RPMI8226 (cell line): ENCODE results near the gene GANC.
"Not testable (repeated sequence)": the region's sequence is repeated elsewhere in the genome, so short reads cannot be mapped to it uniquely, and the experiment has no call there.

Experiments used
- DNase-seq: peaks from one replicate; pipeline ENCODE4 v3.0.0-alpha.2; 2015

Gene GANC, protein sequence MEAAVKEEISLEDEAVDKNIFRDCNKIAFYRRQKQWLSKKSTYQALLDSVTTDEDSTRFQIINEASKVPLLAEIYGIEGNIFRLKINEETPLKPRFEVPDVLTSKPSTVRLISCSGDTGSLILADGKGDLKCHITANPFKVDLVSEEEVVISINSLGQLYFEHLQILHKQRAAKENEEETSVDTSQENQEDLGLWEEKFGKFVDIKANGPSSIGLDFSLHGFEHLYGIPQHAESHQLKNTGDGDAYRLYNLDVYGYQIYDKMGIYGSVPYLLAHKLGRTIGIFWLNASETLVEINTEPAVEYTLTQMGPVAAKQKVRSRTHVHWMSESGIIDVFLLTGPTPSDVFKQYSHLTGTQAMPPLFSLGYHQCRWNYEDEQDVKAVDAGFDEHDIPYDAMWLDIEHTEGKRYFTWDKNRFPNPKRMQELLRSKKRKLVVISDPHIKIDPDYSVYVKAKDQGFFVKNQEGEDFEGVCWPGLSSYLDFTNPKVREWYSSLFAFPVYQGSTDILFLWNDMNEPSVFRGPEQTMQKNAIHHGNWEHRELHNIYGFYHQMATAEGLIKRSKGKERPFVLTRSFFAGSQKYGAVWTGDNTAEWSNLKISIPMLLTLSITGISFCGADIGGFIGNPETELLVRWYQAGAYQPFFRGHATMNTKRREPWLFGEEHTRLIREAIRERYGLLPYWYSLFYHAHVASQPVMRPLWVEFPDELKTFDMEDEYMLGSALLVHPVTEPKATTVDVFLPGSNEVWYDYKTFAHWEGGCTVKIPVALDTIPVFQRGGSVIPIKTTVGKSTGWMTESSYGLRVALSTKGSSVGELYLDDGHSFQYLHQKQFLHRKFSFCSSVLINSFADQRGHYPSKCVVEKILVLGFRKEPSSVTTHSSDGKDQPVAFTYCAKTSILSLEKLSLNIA (N-terminal part only)

DNA sequence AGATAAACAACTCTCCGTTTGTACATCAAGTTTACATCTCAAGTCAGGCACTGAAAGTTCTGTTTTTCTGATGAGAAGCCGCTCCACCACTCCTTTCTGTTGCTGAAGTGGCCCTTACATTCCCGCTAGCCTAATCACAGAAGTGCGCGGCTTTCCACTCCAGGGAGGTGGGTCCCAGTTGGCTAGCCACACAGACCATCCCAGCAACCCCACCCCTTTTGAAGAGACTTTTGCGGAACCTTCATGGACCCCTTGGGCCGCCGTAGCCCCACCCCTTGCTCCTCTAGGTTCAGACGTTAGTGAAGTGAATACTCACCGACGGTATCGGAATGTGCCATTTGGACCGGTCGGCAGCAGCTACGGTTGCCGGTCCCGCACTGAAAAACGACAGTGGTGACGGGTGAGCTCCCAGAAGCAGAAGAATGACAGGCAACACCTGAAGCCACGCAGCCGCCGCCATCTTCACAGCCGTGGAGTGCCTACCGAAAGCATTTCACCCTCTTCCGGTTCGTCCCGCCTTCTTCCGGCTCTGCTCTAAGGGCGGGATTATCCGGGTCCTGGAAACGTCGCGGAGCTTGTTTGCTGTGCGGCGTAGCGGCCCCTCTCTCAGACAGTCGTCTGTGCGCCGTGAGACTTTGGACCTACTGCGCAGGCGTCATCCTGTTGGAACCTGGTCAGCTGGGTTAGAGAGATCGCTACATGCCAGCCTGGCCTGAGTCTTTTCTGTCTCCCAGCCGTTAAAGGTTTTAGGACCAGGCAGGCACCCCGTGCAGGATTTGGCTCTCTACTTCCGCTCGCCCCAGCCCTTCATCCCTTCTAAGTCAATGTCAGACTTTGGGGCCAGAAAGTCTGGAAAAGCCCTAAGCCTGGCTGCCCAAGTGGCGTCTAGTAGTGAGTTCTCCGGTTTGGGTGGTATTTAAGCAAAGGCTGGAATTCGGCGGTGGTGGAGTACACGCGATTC, at the start of gene GANC, which contains the start of gene TMEM87A:
Gene GANC (plus strand): TSS at position 263 of the 961 bp plus-strand sequence. CDS start 1,281 bp downstream, outside the sequence.
Gene TMEM87A (minus strand): TSS at position 495 of the 961 bp plus-strand sequence. CDS start 35 bp downstream, at position 460.
- DNase-seq, result peak; percentile 95

DNA sequence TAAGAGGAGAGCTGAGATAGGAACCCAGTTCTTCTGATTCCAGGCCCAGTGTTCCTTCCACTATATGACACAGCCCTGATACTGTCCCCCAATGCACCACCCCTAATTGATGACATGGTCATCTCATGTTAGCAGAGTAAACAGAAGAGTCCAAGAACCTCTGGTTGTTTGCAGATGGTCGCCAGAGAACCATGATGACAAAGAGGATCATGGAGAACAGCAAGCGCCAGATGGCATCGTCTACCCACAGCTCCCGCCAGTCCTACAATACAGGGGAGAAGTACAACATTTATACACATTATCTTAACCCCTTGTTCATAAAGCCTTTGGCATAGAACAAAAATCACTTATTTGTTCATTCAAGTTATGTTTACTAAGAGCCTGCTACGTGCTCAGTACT, 46.4 kb upstream of the GANC start:
- no peak for DNase-seq

DNA sequence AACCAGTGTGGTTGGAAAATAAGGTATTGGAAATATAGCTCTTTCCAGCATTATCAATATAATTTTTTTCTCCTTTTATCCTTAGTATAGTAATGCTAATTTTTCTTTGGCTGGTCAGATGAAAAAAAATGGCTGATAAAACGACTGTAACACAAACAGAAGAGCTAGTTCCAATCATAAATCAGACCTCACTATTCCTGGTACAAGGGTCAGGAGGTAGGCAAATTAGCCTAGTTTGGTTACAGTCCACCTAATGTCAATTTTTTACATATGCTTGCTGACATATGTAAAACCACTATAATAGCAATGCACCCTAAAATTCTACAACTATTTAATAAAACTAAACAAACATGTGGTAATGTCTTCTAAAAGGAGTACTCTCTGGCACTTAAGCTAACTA, 45.0 kb upstream of the GANC start:
- DNase-seq, result no peak

DNA sequence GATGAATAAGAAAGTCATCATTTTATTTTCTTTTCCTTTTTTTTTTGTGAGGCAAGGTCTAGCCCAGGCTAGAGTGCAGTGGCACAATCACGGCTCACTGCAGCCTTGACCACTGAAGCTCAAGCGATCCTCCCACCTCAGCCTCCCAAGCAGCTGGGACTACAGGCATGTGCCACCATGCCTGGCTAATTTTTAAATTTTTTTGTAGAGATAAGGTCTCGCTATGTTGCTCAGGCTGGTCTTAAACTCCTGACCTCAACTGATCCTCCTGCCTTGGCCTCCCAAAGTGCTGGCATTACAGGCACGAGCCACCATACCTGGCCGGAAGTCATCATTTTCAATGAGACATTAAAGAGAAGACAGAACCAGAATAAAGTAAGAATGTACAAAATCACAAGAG, 44.0 kb upstream of the GANC start:
- DNase-seq, result not testable (repeated sequence)

DNA sequence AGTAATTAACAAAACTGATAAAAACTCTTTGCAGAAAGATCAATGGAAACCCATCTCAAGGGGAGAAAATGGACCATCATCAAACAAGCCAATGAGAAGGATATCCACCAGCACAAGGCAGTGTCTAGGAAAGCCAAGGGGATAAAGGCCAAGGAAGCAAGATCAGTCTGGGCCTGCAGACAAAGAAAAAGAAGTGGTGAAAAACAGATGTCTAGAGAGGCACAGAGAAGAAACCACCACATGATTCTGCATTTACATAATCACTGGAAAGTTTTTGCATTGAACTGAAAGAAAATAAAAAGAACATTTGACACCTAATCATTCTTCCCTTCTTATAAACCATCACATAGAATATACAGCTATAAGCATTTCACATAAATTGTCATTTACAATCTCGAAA, 41.9 kb upstream of the GANC start:
- DNase-seq, result no peak

DNA sequence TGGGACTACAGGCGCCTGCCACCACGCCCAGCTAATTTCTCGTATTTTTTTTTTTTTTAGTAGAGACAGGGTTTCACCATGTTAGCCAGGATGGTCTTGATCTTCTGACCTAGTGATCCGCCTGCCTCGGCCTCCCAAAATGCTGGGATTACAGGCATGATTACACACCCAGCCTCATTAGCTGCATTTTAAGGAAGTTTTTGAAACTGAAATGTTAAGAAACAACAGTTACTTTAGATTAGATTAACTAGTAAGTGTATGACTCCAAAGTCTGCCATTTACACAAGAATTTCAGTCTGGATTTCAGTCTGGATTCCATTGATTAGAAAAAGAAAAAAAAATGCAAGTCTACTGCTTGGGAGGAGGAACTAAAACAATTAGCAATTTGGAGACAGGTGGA, 40.4 kb upstream of the GANC start:
- DNase-seq, result no peak

DNA sequence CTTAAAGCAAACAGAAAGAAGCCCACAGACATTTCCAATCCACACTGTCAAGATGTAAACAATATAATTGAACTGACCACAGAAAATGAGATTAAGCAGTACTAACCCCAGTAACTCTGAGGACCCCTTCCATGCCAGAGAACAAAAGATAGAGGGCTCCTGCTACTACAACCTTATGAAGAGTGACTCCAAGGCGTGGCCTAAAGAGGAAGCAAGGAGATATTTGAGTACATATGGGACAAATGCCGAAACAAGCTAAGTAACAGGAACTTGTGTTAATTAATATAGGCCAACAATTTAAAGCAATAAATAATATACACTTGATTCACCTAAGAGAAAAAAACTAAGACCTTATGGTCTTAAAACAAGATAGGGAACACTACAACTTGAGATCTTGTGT, 39.9 kb upstream of the GANC start:
- DNase-seq, result no peak

DNA sequence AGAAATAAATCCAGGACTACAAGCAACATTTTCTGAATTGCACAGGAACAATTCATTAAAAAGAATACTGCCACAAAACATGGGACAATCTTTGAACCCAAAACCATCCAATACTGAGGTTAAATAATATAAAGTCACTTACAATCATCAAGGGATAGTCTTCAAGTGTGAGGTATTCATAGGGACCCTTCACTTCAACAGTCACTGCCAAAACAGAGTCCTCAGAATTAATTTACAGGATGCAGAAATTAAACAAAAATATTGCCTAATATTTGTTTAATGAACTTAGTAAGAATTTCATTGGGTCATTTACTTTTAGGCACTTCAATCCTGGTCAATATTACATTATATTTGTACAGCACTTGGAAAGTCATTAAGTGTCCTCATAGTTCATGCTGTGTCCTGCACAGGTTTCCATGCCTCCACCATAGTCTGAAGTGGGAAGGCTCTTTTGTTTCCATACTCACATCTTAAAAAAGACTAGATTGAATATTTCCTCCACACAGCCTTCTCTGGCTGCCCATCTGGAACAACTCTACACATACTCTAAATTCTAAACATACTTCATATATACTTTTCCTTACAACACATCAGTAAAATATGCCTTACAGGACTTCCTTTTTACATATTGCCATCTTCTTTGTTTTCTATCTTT, 33.3 kb upstream of the GANC start:
- DNase-seq, result no peak

DNA sequence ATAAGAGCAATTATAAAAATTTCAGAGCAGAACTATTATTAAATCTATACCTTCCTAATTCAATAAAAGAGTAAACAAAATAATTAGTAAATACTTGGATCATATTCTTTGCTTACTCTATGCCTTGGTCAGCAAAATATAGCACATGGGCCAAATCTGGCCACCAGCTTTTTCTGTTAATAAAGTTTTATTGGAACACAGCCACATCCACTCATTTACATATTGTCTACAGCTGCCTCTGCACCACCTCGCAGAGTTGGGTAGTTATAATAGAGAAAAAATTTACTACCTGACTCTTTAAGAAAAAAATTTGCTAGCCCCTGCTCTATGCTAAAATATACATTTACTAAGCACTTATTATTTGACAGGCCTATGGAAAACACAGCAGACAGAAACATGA, 32.2 kb upstream of the GANC start:
- no peak for DNase-seq

DNA sequence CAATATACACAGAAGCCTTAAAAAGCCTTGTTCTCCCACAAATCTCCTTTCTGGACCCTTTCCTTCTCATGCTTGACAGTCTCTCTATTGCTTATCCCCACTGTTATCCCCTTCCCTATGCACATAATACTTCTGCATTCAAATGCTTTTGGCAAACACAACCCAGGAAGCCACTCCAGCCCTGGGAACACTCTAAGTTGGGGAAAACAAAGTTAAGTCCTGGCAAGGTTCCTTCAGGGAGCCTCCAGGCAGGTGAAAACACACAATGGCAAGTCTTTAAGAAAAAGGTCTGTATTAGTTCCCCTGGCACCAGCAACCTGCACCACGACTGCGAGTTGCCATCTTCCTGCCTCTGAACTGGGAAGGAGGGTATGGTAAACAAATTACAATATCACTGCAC, 19.7 kb upstream of the GANC start:
- DNase-seq, result no peak

DNA sequence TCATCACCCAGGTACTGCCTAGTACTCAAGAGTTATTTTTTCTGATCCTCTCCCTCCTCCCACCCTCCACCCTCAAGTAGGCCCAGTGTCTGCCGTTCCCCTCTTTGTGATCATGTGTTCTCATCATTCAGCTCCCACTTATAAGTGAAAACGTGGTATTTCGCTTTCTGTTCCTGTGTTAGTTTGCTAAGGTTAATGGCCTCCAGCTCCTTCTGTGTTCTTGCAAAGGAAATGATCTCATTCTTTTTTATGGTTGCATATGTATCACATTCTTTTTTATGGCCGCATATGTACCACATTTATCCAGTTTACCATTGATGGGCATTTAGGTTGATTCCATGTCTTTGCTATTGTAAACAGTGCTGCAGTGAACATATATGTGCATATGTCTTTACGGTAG, 8.2 kb upstream of the GANC start:
- DNase-seq, result no peak

DNA sequence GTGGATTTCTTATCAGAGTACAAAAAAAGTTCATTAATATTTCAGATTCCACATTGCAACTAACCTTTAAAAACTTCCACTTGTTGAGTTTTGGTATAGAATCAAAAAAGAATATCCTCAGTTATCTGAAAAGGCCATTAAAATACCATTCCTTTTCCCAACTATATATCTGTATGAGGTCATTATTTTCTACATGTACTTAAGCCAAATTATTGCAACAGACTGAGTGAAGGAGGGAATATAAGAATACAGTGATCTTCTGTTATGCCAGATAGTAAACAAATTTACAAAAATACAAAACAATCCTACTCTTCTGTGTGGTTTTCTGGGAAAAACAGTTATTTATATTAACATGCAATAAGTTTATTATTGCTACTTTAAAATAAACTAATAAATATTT, 5.7 kb upstream of the GANC start:
- DNase-seq, result no peak

DNA sequence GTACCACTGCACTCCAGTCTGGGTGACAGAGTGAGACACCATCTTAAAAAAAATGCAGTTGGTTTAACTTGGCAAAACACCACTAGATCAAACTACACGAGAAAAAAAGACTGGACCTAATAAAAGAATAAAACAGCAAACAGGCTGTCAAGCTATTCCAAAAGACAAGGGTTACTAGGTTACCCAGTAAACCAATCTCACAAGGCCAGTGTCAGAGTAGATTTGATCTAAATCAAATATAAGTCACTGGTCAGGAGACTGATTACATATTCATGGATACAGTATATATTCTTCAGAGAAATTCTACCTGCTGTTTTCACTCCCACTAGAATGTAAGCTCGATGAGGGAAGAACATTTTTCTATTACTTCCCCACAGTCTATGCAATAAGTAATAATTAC, 2.5 kb upstream of the GANC start:
- no peak for DNase-seq

DNA sequence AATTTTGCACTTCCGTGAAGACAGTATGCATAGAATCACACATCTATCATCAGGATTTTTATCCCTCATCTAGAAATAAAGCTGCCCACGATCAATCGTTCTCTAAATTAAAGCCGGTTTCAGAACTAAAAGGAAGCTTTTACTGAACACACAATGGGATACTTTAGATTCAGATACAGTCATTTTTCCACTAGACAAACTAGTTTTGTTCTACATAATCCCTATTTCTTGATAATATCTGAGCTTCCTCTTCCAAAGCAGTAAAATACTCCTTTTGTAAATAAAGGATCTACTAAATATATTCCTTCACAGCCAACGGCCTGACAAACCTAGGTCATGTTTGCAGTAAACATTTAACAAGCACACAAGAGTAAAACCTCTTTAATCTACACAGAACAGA, 2.0 kb upstream of the GANC start:
- no peak for DNase-seq

DNA sequence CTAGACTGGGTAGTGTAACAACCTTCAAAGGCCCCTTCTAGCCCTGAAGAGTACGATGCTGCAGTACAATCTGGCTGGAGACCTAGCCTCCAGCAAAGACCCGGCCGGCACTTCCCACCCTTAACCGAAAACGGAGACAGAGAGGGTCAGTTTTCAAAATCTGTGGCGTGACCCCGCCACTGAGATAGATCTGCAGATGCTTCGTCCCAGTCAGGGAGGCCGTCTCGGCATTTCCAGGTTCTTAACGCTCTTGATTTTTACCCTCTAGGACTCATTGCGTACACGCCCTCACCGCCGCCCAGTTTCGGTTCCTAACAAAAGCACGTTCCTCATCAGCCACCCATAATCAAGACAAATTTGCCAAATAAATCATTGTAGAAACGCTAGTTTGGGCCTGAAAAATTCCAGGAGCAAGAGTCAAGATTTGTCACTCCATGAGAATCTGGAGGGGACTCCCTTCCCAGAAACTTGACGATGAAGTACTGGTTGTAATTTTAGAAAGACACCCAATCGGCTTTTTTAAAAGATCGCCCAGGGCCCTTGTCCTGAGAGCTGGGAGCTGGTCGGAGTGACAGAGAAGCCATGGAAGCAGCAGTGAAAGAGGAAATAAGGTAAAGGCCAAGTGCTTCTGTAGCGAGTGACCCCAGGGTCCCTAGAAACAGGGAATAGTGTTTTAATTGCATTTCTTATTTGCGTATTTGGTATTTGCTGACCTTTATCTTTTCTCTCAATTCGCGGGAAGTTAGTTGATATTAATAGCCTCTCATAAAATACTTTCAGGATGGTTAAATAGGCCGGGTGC, 1.1 kb downstream of the GANC start:
- DNase-seq, result peak; percentile 67

DNA sequence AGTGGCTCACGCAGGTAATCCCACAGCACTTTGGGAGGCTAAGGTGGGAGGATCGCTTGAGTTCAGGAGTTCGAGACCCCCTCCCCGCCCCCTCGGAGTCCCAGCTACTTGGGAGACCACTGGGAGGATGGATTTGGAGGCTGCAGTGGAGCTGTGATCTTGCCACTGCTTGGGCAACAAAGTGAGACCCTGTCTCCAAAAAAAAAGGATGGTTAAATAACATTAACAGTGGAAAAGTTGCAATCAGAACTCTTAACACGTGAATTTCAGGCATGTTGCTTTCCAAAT, 1.6 kb downstream of the GANC start:
- DNase-seq, result no peak

DNA sequence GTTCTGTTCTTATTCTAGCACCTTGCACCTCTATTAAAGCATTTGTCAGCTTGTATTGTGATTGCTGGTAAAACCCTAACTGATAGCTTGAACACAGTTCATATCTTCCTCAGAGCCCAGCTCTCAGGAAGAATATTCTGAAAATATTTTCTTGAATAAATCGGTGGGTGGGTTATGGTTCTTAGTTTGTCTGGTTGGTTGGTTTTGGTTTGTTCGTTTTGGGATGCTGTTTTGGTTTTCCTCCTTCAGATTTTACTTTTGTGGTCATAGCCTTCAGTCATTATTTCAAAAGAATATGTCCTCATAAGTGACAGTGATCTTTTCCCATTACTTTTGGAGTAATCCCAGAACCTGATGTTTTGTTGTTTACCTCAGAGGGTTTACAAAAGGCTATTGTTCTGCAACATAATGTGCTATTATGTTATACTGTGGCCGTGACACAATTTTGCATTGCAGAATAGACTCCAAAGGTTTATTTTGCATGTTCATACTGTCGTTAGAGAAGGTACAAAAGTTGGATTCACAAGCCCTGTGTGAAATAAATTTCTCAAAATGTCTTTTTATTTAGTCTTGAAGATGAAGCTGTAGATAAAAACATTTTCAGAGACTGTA, 2.9 kb downstream of the GANC start:
- DNase-seq, result no peak

DNA sequence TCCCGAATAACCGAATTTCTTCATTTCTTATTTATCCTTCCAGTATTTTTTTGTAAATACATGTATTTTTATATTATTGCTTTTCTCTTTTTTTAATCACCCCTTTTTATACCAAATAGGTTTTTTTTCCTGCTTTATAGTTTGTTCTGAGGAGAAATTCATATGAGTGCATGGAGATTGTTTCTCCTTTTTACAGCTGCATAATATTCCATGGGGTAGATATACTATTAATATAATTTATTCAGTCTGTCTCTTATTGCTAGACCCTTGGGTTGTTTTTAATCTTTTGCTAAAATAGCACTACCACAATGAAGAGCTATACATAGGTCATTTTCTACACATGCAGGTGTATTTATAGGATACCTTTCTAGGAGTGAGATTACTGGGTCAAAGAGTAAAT, 3.8 kb downstream of the GANC start:
- no peak for DNase-seq

DNA sequence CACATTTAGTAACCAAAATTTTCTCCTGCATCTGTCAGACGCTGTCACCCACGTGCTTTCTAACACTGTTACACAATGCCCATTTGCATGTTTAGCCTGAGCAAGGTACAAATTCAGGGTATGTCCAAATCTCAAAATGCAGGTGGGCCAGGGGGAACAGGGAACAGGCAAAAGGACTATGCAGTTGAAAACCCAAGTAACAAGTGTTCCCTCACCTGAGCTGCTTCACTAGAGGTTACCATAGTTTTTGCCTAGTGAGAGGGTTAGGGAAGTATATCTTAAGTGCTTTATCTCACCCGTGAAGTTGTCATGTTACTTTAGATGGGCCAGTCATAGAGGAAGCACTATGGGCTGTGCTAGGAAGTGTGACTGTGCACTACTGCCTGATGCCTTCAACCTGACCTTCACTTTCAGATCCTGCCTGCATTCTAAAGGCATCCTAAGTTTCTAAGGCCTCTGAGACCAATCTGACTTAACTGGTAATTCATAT, 6.3 kb downstream of the GANC start:
- DNase-seq, result no peak

DNA sequence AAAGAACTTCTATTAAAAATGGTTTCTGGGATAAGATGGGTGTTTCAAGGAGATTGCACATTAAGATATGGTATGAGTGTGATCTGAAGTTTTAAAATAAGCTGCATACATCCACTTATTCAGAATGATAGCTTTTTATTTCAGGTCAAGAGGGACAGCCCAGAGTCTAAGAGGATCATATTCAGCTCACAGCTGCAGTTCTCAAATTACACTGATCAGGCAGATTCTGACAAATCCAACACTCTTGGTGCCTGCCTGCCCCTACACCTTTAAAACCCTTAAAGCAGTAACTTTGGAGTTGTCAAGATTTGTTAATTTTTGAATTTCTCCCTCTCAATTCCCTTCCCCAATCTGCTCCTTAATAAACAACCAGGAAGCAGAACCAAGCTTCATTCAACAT, 9.3 kb downstream of the GANC start:
- DNase-seq, result no peak

DNA sequence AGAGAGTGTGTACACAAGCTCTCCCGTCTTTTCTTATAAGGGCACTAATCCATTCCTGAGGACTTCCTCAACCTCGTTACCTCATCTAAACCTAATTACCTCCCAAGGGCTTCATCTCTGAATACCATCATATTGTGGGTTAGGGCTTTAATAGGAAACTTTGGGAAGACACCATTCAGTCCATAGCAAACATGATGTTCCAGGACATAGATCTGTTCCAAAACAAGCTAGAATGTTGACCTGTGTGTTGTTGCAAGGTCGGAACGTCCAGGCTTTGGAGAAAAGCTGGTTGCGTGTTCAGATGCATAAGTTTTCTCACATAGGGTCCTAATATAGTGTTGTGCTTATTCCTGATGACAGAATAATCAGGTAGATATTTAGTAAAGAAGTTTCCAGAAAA, 9.9 kb downstream of the GANC start:
- DNase-seq, result no peak
